ENCODE data around the gene NUP62.

Gene NUP62

DNA sequence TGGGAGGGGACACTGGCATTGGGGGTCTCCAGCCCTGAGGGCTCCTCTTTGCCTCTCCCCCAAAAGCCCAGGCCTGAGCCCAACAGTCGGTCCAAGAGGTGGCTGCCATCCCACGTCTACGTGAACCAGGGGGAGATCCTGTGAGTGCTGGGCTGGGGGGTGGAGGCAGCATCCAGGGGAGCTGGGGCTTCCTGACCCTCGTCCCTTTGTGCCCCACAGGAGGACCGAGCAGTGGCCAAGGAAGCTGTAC is 71.5 kb downstream of the NUP62 start:
- TF ChIP-seq GATA2 (IDR thresholded peaks at IDR 0.05; ENCODE audit: low read depth, low read length) = no peak
- TF ChIP-seq GATA3 (IDR thresholded peaks at IDR 0.05; ENCODE audit: low read depth, low read length) = no peak

DNA sequence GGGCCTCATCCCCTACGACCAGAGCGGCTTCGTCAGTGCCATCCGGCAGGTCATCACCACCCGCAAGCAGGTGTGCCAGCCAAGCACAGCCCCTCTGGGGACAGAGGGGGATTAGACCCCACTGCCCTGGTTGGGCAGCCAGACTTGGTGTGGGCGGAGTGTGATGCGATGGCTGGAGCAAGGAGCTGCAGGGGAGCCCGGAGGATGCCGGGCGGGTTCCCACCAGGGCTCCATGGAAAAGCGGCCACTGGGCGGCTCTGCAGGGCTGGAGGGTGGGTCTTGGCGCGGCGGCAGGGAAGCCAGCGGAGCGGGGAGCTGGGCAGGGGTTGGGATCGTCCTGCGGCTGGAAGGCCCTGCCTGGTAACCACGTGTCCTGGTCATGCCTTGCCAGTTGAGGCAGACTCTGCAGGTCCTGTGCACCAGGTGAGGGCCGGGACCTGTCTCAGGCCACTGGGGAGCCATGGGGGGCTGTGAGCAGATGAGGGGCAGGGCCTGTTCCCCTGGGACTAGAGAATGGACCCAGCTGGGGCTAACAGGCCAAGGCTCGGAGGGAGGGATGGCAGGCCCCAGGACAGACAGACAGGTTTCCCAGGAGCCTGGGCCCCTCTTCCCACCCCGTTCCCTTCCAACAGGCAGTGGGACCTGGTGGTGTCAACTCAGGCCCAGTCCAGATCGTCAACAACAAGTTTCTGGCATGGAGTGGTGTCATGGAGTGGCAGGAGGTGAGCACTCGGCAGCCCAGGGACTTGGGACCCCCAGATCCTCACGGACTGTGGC is 72.1 kb downstream of the NUP62 start:
- no peak for TF ChIP-seq GATA3 (IDR thresholded peaks at IDR 0.05; ENCODE audit: low read depth, low read length)
- TF ChIP-seq GATA2 (IDR thresholded peaks at IDR 0.05; ENCODE audit: low read depth, low read length) = no peak
